Stimulated activated CD4-positive, alpha-beta T cell treated with anti-CD3 and anti-CD28 coated beads, Interleukin-15, amount 100 ng/mL, for 48 hours (primary cell): ENCODE results near the gene INPP5A.
"Not testable (repeated sequence)": the region's sequence is repeated elsewhere in the genome, so short reads cannot be mapped to it uniquely, and the experiment has no call there.

ENCODE experiments used
- DNase-seq, 2 donors: peaks; one replicate each; pipeline ENCODE4 v3.0.0-alpha.2; 2020; ENCODE audit warnings: low read depth in 2 of 2

Gene INPP5A

GRCh38 chr10:132548869-132549268 lies 11.3 kb downstream of the INPP5A start:
- DNase-seq: no peak

- no peak for DNase-seq
Measured at GRCh38 chr10:132549371-132549770, 11.8 kb downstream of the INPP5A start.

GRCh38 chr10:132550366-132551092 lies 12.9 kb downstream of the INPP5A start:
- DNase-seq: no peak

- DNase-seq: no peak
Measured at GRCh38 chr10:132551093-132551807, 13.7 kb downstream of the INPP5A start.

- DNase-seq: no peak
Measured at GRCh38 chr10:132551808-132552130, 14.2 kb downstream of the INPP5A start.

GRCh38 chr10:132552635-132553034 lies 15.0 kb downstream of the INPP5A start:
- not testable (repeated sequence) for DNase-seq

- not testable (repeated sequence) for DNase-seq
Measured at GRCh38 chr10:132553568-132553967, 16.0 kb downstream of the INPP5A start.

- DNase-seq: no peak
Measured at GRCh38 chr10:132554053-132554990, 16.7 kb downstream of the INPP5A start.

- DNase-seq: no peak
Measured at GRCh38 chr10:132554991-132555647, 17.5 kb downstream of the INPP5A start.

GRCh38 chr10:132555648-132556575 lies 18.3 kb downstream of the INPP5A start:
- no peak for DNase-seq

GRCh38 chr10:132556994-132557441 lies 19.4 kb downstream of the INPP5A start:
- DNase-seq: no peak

- no peak for DNase-seq
Measured at GRCh38 chr10:132557696-132558515, 20.3 kb downstream of the INPP5A start.

GRCh38 chr10:132558516-132559413 lies 21.2 kb downstream of the INPP5A start:
- DNase-seq: no peak

- DNase-seq: no peak
Measured at GRCh38 chr10:132559538-132559937, 22.0 kb downstream of the INPP5A start.

GRCh38 chr10:132560241-132560731 lies 22.7 kb downstream of the INPP5A start:
- no peak for DNase-seq

GRCh38 chr10:132562177-132562915 lies 24.8 kb downstream of the INPP5A start:
- DNase-seq: no peak

- DNase-seq: no peak
Measured at GRCh38 chr10:132562916-132563456, 25.4 kb downstream of the INPP5A start.
